ENCODE results near the gene MYO3B.

DNA sequence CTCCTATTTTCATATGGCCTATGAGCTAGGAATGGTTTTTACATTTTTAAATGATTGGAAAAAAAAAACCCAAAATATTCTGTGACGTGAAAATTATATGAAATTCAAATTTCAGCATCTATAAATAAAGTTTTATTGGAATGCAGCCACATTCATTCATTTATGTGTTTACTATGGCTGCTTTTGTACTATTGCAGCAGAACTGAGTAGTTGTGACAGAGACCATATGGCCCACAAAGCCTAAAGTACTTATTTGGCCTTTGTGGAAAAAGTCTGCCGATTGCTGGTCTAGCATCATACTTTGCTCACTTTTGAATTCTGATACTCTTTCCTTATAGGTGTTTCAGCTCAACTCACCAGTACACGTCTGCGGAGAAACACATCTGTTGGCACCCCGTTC, 39.0 kb downstream of the MYO3B start:
- TF ChIP-seq POLR2AphosphoS5 (IDR thresholded peaks at IDR 0.05), result no peak
- no peak for TF ChIP-seq CTCF (IDR thresholded peaks at IDR 0.05)
- no peak for TF ChIP-seq POLR2A (IDR thresholded peaks at IDR 0.05)

All from prostate gland (tissue), 2 donors.